Kasumi-1 (cell line): ENCODE measurements around the gene PPM1F.

Experiments used
- DNase-seq, 2 experiments: peaks; one replicate each; lab custom pipeline; 2025; lab: John Stamatoyannopoulos, UW

Gene PPM1F

GRCh38 chr22:21975854-21976345 is 23.3 kb upstream of the PPM1F start:
- DNase-seq, result no peak

- DNase-seq, result no peak
Observed at GRCh38 chr22:21975273-21975672, 22.6 kb upstream of the PPM1F start.

GRCh38 chr22:21974058-21974649 is 21.5 kb upstream of the PPM1F start:
- DNase-seq, result no peak

- no peak for DNase-seq
Observed at GRCh38 chr22:21972806-21973205, 20.2 kb upstream of the PPM1F start.

DNA sequence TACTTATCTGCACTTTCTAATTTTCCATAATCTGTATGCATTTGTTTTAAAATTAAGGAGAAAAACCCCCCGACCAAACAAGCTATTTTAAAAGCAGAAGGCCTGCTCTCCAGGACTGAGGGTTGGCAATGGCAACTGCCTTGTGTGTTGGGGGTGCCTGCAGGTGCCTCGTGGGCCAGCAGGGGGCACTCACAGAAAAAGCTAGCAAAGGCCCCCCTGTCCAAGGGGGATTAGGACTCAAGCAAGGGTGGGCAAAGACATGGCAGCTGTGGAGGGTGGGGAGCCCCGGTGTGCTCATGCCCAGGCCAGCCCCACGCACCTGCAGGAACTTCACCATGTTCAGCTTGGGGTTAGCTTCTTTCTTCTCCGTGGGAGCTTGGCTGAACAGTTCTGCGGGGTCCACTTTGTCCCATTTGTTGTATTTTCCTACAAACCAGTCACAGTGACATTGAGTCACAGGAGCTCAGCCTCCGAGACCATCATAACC is 19.7 kb upstream of the PPM1F start:
- peak; percentile 36 to 38 for DNase-seq

GRCh38 chr22:21971858-21972275 is 19.2 kb upstream of the PPM1F start:
- no peak for DNase-seq

DNA sequence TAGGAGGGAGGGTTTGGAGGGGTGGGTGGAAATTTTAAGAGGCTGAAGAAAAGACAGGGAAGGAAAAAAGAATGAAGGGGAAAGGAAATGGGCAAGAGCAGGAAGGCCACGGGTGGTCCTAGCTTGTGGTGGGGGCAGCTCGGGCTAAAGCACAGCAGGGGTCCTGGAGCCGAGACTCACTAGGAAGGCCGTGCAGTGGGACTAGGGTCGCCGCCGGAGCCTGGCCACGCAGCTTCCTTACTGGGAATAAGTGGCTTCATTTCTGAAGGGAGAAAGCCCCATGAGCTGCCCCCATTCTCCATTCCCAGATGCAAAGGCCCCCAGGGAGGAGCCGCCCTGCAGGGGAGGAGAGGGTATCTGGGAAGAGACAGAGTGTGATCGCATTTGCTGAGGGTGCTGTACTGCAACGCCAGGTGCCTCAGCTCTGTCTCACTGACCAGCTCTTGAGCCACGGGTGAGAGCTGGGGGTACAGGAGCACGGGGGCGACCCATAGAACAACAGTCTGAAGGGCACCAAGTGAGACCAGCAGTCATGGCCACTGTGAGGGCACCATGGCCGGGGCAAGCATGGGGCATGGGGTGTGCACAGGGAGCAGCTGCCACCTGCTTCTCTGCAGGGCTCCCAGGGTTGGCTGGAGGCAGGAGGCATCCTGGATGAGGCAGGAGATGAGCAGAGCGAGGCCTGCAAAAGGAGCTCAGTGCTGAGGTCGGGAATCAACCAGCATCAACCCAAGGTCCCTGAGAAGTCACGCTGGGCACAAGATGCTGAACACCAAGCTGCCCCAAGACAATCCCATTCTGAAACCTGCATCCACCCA is 18.4 kb upstream of the PPM1F start:
- DNase-seq, result no peak

GRCh38 chr22:21970037-21970799 is 17.6 kb upstream of the PPM1F start:
- no peak for DNase-seq

DNA sequence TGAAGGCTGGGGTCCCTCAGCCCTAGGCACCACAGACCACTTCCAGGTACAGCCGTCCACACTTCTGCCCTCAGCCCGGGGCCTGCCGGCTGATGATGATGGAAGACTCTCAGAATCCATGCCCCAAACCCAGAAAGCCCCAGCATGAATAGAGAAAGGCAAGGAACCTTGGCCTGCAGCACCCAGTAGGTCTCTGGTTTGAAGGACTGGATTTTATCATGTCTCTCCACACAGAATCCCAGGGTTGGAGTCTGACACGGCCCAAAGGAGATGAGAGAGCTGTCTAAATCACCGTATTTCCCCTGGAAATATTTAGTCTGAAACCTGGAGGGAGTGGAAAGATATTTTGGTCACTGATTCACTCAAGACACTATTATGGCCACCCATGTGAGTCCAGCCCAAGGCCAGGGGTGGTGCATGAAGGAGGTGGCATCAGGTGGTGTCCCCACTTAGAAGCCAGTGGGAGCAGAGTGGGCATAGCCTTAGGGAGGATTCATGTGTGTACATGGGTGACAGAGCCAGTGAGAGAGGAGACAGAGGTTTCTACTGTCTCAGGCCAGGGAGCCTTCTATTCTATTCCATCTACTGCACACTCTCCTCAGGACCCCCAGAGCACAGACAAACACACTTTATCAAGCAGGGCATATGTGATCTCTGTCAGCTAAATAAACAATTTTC is 15.9 kb upstream of the PPM1F start:
- no peak for DNase-seq

DNA sequence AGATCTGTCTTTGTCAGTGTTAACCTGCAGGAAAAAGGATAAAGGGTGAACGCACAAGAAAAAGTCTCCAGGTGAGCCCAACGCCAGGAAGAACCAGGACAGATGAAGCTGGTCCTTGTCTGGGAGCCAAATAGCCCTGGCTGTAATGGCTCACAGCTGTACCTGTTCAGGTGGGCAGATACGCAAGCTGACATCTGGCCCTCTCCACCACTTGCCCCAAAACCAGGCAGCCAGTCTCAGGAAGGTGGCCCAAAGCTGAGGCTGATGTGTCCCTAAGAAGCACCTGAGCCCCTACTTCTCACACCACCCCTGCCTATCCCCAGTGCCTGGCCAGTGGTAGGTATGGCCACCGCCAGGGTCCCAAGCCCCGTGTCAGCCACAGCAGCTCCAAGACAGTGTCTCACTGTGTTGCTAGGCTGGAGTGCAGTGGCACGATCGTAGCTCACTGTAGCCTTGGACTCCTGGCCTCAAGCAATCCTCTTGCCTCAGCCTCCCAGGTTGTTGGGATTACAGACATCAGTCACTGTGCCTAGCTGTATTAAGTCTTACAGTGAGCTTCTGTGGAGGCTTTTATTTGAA is 15.1 kb upstream of the PPM1F start:
- DNase-seq, result no peak

GRCh38 chr22:21966643-21967516 is 14.2 kb upstream of the PPM1F start:
- no peak for DNase-seq

- no peak for DNase-seq
Observed at GRCh38 chr22:21965762-21966288, 13.2 kb upstream of the PPM1F start.

DNA sequence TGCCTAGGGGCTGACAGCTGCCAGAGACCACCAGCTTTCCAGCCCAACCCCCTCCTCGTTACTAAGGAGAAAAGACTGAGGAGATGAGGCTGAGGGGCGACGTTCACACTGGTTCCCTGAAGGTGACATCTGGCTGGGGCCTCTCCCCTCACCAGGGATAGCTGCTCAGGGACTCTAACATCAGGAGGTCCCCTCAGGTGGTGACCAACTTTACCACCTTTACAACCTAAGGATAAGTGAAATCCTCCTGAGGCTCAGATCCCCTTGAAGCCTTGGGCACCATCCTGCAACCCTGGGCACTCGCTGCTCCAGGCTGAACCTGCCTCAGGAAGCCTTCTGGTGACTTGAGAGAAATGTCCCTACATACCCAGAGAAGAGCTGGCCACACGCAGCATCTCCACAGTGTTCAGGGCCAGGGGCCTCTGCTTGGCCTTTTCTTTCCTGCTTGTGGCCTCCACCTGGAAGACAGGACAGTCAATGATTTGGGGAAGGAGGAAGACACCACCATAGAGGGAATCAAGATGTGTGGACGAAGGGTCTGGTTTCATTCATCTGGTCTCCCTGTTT is 12.4 kb upstream of the PPM1F start:
- DNase-seq, result no peak

DNA sequence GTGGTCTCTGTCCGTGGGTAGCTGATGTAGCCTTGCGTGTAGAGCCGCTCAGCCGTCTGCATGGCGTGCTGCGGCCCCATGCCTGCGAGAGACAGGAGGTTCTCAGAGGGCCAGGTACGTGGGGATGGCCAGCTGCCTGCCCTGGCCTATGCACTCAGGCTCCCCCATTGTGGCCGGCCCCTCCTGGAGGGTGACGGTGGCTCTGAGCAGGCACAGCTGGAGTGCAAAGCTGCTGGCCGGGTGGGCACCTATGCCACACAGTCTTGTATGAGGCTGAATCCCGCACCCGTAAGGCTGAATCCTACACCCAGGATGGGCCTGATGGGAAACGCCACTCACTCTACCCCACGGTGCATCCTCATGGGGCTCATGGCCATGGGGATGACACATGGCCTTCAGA is 11.6 kb upstream of the PPM1F start:
- DNase-seq, result no peak

DNA sequence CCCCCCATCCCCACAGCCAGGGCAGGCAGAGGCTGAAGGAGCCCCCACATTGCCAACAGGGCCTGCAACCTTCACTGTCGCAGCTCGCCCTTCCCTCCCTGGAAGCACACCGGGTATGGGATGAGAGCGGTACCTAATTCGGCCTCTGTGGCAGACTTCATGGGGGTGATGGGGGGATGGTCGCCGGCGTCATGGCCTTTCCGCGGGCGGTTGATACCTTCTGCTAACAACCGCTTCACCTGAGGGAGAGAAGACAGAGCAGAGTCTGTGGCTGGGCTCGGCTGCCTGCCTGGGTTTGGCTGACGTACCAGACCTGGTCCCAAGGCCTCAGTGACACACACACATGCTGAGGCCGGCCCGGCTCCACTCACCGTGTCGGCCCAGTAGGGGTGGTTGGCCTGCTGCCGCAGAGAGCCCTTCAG is 11.2 kb upstream of the PPM1F start:
- DNase-seq, result no peak

- DNase-seq, result no peak
Observed at GRCh38 chr22:21963286-21963685, 10.6 kb upstream of the PPM1F start.

DNA sequence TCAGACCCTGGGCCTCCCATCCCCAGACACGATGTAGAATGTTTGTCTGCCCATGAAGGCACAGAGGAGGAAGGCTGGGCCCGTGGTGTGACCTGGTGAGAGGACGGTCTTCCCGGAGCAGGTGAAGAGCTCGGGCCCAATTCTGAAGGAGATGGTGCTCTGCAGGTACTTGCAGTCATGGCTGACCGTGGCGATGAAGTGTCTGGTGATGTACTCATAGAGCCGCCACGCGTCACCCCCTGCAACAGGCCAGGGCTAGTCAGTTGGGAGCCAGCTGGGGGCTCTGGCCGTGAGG is 10.0 kb upstream of the PPM1F start:
- DNase-seq, result no peak

DNA sequence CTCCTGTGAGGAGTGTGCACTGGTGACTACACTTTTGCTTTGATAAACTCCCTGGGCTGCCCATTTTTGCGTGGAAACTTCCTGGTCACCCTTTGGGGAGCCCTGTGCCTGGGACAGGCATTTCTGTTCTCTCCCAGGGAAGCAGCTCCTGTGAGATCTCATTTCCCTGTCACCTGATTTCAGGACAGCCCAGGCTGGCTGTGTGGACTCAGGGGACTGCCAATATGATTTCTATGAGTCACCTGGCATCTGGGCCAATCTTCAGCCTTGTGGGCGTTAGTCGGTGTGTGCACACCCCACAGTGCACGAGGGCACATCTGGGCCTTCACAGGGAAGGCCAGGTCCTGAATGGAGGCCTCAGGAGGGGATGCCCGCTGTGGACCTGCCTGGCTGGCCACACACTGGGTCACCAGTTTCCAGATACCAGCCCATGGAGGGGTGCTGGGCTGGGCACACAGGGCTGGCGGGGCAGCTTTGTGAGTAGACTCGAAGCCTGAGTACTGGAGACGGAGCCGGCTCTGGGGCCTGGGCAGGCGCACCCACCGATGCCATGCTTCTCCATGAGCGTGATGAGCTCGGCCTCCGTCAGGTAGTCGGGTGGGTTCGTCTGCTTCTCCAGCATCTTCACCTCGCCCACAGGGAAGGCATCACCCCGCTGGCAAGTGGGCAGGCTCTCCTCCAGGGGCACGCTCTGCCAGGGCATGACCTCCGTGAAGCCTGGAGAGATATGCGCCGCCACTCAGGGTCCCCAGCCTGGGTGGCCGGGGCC is 9.4 kb upstream of the PPM1F start:
- DNase-seq, result no peak

DNA sequence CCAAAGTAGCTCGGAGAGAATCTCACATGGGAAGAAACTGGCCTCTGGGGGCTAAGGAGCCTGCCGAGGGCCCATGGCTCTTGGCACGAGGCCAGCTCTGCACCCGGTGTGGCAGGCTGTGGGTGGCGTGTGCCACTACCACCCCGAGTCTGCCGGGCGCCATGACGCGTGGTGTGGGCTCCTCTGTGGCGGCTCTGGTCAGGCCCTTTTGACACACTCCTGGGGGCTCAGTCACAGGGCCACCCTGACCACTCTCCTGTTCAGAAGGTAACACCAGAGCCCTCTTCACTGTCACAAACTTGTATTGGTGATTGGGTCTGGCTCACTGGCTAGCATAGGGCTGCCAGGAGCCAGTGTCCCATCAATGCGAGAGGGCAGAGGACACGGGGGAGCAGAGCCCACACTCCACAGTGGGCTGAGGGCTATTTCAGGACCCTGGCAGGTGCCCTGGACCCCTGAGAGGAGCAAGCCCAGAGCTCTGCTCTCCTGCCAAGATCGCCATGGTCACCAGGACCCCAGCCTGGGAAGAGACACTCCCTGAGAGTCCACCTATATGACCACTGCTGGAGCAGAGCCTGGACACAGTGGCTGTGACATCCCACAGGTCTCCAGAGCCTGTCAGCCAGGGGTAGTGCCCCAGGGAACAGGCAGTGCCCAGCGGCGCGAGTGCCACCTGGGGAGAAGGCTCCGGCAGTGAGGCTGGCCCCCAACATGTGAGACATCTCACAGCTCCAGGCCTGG is 8.6 kb upstream of the PPM1F start:
- no peak for DNase-seq
